Thyroid gland (tissue), 4 donors: ENCODE results near the gene TERT.

ENCODE experiments used
- POLR2A ChIP-seq, 2 donors: fragments of 450-650 bp; IDR thresholded peaks; one replicate each; pipeline ENCODE4 v1.6.1; 2017; ENCODE audit warnings: antibody characterized with exemption in 2 of 2, mild to moderate bottlenecking in 2 of 2, moderate library complexity in 1 of 2
- TF ChIP-seq, protein P1 (sequence below), 6 experiments: fragments of 200-600 bp in 3 of 6; fragments of 450-650 bp in 3 of 6; sonication (generic) in 3 of 6; IDR thresholded peaks; one replicate each; pipeline ENCODE4 v1.5.1; 2016 to 2019; ENCODE audit warnings: antibody characterized with exemption in 6 of 6, mild to moderate bottlenecking in 2 of 6, inconsistent platforms in 1 of 6, moderate library complexity in 1 of 6

DNA sequence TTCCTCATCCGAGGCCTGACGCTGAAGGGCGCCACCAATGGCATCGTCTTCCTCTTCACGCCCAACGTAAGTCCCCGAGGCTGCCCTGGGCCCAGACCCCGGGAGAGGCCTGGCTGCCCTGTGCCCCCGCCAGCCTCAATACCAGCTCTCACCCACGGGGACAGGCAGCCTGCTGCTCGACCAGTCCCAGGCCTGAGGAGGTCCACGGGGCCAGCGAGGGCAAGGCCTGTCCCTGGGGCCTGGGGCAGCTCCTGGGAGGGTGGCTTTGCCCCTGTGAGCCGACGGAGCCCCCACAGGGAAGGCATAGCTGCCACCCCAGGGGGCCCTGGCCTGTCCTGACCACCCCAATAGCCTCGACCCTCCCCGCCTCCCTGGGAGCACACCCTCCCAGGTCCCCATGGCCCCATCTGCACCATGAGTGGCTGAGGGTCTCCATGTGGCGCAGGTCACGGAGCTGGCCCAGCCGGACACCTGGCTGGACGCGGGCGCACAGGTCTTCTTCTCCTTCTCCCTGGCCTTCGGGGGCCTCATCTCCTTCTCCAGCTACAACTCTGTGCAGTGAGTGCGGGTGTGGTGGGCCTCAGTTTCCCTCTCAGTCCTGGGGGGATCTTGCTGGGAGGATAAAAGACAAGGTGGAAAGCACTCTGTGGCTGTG lies 81.2 kb downstream of the TERT start:
- TF ChIP-seq POLR2A (IDR thresholded peaks at IDR 0.05), result no peak
- TF ChIP-seq, protein P1, sequence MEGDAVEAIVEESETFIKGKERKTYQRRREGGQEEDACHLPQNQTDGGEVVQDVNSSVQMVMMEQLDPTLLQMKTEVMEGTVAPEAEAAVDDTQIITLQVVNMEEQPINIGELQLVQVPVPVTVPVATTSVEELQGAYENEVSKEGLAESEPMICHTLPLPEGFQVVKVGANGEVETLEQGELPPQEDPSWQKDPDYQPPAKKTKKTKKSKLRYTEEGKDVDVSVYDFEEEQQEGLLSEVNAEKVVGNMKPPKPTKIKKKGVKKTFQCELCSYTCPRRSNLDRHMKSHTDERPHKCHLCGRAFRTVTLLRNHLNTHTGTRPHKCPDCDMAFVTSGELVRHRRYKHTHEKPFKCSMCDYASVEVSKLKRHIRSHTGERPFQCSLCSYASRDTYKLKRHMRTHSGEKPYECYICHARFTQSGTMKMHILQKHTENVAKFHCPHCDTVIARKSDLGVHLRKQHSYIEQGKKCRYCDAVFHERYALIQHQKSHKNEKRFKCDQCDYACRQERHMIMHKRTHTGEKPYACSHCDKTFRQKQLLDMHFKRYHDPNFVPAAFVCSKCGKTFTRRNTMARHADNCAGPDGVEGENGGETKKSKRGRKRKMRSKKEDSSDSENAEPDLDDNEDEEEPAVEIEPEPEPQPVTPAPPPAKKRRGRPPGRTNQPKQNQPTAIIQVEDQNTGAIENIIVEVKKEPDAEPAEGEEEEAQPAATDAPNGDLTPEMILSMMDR (IDR thresholded peaks at IDR 0.05), result no peak
